ENCODE results near the gene DAB2IP.

DNA sequence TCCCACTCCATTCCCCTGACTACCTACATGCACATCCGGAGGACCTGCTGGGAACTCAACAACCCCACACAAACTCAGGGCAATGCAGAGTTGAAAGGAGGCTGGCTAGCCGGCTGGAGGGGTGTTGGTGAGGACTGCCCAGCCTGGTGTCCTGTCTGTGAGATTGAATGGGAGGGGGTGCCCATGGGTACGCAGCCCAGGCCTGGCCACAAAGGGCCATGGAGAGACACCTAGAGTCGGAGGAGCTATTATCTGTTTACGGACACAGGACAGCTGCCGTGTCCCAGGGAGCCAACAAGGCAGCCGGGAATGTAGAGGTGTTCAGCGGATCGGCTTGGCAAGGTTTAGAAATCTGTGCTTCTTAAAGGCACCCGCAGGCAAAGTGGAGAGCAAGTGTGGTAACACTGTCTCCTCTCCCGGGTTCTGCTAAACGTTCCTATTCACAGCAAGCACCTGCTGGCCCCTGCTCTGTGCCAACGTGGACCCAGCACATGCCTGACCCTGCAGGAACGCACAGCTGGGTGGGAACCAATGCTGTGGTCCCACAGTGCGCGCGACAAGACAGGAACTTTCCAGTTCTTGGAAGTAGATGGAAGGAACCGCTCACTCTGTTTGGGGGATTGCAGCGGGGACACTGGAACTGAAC is 166.7 kb downstream of the DAB2IP start:
- TF ChIP-seq, protein P1, sequence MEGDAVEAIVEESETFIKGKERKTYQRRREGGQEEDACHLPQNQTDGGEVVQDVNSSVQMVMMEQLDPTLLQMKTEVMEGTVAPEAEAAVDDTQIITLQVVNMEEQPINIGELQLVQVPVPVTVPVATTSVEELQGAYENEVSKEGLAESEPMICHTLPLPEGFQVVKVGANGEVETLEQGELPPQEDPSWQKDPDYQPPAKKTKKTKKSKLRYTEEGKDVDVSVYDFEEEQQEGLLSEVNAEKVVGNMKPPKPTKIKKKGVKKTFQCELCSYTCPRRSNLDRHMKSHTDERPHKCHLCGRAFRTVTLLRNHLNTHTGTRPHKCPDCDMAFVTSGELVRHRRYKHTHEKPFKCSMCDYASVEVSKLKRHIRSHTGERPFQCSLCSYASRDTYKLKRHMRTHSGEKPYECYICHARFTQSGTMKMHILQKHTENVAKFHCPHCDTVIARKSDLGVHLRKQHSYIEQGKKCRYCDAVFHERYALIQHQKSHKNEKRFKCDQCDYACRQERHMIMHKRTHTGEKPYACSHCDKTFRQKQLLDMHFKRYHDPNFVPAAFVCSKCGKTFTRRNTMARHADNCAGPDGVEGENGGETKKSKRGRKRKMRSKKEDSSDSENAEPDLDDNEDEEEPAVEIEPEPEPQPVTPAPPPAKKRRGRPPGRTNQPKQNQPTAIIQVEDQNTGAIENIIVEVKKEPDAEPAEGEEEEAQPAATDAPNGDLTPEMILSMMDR (IDR thresholded peaks at IDR 0.05): no peak
- TF ChIP-seq, protein P2, sequence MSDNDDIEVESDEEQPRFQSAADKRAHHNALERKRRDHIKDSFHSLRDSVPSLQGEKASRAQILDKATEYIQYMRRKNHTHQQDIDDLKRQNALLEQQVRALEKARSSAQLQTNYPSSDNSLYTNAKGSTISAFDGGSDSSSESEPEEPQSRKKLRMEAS (CRISPR knock-in tag; IDR thresholded peaks at IDR 0.05): no peak
- TF ChIP-seq ZNF138 (CRISPR knock-in tag; conservative IDR thresholded peaks at IDR 0.05): no peak
